Measurements from ENCODE around the gene NOTCH1. TPM values are rescaled to one million over a fixed set of nuclear protein-coding genes. Genes with fewer than 3 reads are reported as not detected.

NOTCH1 gene
- total and polyA plus RNA-seq, 2 of the 4 experiments (the other 2 are of a cell fraction): 1.8 to 6.0 TPM

- POLR2A ChIA-PET (ENCODE audit: unreplicated experiment): no interaction called here
- no peak for ATAC-seq (ENCODE audit: low read depth)
- no peak overlapping the region for H3K56ac ChIP-seq (ENCODE audit: extremely low read depth, insufficient read depth, low read length)
Measured at GRCh38 chr9:136472640-136473353, 73.1 kb downstream of the NOTCH1 start.

More at GRCh38 chr9:136472640-136473353, 73.1 kb downstream of the NOTCH1 start:
- H3K79me1 ChIP-seq (ENCODE audit: low read depth in 1 of 2, low read length in 2 of 2): peaks cover 34 to 93% of the 10 kb centered on the region in 2 experiments
- H2BK15ac ChIP-seq (ENCODE audit: low read depth, low read length): no peak overlapping the region
- BruUV-seq (replicated peaks): no TSS peak
- no peak overlapping the region for H4K8ac ChIP-seq (ENCODE audit: low read depth in 2 of 2, low read length in 2 of 2)
- H3K4me3 ChIP-seq (ENCODE audit: insufficient read depth, low read depth, low read length): no peak overlapping the region
- DNase-seq: no peak
- no peak overlapping the region for H2BK5ac ChIP-seq (ENCODE audit: low read depth, low read length, poor library complexity, severe bottlenecking)
- H3K18ac ChIP-seq (ENCODE audit: low read depth, low read length): no peak overlapping the region
- in situ Hi-C loops (cut with MboI; ENCODE audit: low sequenced_read_pairs): no loop called here
- H2AK5ac ChIP-seq (ENCODE audit: low read depth, low read length): no peak overlapping the region
- H2BK120ac ChIP-seq (ENCODE audit: low read depth, low read length): no peak overlapping the region
- no peak overlapping the region for H3K4me2 ChIP-seq (ENCODE audit: low read depth, low read length)
- H4K20me1 ChIP-seq (ENCODE audit: insufficient read depth, low read length): peaks cover 93% of the 10 kb centered on the region
- no peak overlapping the region for H4K5ac ChIP-seq (ENCODE audit: low read depth, low read length)
- H3K23ac ChIP-seq (ENCODE audit: low read depth, low read length): no peak overlapping the region
- no peak overlapping the region for H3K4ac ChIP-seq (ENCODE audit: low read depth, low read length)
- H2AK9ac ChIP-seq (replicated peaks; ENCODE audit: low read depth, low read length, poor library complexity): no peak overlapping the region
- H3K36me3 ChIP-seq (ENCODE audit: control insufficient read depth, insufficient read depth, low read length): peaks cover 94% of the 10 kb centered on the region
- no peak overlapping the region for H3K14ac ChIP-seq (replicated peaks; ENCODE audit: low read depth, low read length)
- H3K27me3 ChIP-seq (ENCODE audit: control insufficient read depth, insufficient read depth, low read length): no peaks in the 10 kb centered on the region
- intact Hi-C loops (cut with micrococcal nuclease): no loop called here
- H3K9ac ChIP-seq (ENCODE audit: low read depth, low read length): no peak overlapping the region
- no peak overlapping the region for H2BK20ac ChIP-seq (ENCODE audit: low read depth, low read length)
- no peaks in the 10 kb centered on the region for H3K4me1 ChIP-seq (ENCODE audit: control insufficient read depth, insufficient read depth, low read length)
- no peaks in the 10 kb centered on the region for H3K9me3 ChIP-seq (ENCODE audit: control insufficient read depth, insufficient read depth, low read length)
- no peaks in the 10 kb centered on the region for H3K9me1 ChIP-seq (ENCODE audit: insufficient read depth, low read length)
- dilution Hi-C loops (cut with HindIII; ENCODE audit: low sequenced_read_pairs, unreplicated experiment): no loop called here
- TF ChIP-seq BHLHE40 (IDR thresholded peaks at IDR 0.05; ENCODE audit: low read depth, low read length): no peak
- no peak overlapping the region for H3K27ac ChIP-seq (ENCODE audit: insufficient read depth, low read length)
- CTCF ChIA-PET: interaction anchor here (0.5 kb wide), 1 partner anchor 11 kb away, joined by 4 read pairs; no protein-coding TSS in a partner anchor
- WGBS, 2 experiments (ENCODE audit: extremely low coverage in 2 of 2, insufficient read length in 1 of 2): 95% methylated on average over 14 of the region's 28 CpGs; no CpG with 5 or more reads in 1 of the 2 experiments
- no peak overlapping the region for H2AFZ ChIP-seq (replicated peaks; ENCODE audit: low read length, poor library complexity)
- H4K91ac ChIP-seq (ENCODE audit: insufficient read depth, low read depth, low read length): no peak overlapping the region

All from IMR-90 (cell line).